NCI-H187 (cell line): ENCODE measurements around the gene SLC45A1.
"Not testable (repeated sequence)": the region's sequence is repeated elsewhere in the genome, so short reads cannot be mapped to it uniquely, and the experiment has no call there.

ENCODE experiments used
- DNase-seq, 2 experiments: peaks; one replicate each; lab custom pipeline; 2025; lab: John Stamatoyannopoulos, UW

SLC45A1 gene

GRCh38 chr1:8367571-8368194 lies 49.8 kb downstream of the SLC45A1 start:
- DNase-seq = no peak

DNA sequence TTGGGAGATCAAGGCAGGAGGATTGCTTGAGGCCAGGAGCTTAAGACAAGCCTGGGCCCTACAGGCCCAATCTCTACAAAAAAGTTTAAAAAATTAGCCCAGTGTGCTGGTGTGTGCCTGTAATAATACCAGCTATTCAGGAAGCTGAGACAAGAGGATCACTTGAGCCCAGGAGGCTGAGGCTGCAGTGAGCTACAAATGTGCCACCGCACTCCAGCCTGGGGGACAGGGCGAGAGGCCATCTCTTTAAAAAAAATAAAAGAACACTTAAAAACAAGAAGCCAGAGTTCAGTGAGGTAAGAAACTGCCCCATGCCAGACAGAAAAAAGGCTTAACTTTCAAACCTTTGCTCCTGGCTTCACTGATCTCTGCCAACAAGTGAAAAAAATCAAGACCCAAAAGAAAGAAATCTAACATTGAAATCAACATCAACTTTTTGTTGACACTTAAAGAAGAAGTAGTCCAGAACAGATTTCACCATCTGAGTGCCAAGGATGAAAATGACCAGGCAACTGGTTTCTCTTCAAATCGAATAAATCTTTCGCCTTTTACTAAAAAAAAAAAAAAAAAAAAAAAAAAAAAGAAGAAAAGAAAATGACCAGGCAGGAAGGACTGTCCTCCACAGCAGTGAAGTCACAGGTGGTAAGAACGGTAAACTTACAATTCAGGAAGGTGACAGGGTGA lies 51.2 kb downstream of the SLC45A1 start:
- no peak for DNase-seq

DNA sequence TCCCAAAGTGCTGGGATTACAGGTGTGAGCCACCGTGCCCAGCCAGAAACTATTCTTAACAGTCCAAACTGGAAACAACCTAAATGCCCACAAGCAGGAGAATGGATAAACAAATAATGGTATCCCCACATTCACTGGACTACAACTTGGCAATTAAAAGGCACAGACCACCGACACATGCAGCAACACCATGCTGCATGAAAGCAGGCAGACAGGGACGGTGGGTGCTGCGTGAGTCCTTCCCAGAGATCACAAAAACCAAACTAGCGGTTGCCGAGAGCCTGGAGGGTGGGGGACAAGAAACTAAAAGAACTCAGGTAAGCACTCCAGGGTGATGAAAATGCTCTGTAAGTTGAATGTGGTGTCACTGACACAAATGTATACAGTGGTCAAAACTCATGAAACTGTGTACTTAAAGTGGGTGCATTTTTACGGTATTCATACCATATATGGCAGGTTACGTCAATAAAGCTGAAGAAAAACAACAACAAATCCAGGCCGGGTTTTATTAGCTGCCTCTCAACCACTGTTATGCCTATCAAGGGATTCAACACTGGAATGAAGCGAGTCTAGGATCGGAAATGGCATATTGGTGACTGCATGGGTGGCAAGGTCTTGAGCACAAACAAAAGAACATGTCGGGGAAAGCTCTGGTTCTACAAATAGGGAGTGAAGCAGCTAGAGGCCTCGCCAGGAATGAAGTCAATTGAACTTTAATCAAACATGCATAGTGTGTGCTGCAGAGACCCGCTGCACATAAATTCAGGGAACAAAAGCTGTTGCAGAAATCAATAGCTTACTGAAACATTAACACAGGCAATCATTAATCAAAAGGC lies 52.4 kb downstream of the SLC45A1 start:
- DNase-seq = peak in 1 of 2 experiments; percentile 14

DNA sequence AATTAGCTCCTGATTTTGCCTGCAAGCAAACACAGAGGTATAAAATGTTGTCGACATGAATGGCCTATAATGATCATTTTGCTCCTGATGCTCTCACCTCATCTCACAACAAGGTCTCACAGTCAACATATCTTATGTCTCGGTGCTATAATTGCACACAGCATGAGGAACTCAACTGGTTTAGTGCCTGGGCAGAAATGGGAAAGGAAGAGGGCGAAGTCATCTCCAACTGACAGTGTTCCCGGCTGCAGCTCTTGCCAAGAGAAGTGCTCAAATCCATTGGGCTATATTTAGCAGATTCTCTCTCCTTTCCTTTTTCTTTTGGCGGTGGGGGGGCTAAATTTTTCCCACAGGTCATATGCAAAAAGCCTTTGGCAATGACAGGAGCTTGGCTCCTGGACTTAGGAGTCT lies 53.0 kb downstream of the SLC45A1 start:
- no peak for DNase-seq

- DNase-seq = no peak
Measured at GRCh38 chr1:8371372-8371991, 53.6 kb downstream of the SLC45A1 start.

GRCh38 chr1:8373125-8373524 lies 55.2 kb downstream of the SLC45A1 start:
- DNase-seq = no peak

DNA sequence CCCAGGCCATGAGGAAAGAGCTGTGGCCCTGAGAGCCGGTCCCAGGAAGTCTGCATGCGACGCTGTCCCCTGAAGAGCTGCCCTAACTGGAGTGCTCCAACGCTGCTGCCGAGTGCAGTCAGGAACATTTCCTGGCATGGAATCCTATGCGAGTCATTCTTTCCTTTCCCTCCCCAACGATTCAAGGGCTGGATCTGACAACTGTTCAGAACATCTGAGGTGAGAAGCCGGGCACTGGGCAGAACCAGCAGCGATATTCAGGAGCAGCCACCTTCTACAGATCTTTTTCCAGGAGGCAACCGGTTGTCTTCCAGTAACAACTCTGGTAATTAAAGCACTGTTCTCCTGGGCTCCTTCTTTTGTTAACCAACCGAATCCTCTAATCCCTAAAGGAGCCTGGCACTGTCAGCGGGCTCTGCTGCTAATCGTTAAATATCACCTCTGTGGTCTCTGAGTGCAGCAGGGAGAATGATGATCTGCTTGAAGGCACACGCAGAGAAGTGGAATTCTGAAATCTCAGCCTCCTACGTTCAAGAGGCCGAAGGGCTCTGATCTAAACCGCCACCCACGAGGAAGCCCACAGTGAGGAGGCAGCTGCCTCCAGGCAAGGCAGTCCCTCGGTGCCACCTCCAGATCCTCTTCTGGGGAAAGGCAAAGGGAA lies 55.8 kb downstream of the SLC45A1 start:
- DNase-seq = peak; percentile 69 to 87

DNA sequence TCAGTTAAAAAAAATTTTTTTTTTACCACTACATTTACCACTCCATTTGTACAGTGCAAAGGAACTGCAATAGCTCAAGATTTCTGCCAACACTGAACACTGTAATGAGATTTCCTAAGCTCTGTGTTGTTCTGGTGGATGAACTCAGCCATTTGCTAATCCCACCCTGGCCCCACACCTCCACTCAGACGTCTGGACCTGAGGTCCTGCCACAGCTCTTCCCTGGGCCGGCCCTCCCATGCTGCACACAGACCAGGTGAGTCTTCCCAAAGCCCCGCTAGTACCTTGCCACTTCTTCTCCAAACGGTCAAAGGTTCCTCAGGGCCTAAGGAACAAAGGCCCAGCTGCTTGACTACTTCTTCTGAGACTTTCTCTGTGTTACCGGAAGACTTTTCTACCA lies 56.4 kb downstream of the SLC45A1 start:
- DNase-seq = no peak

GRCh38 chr1:8374812-8375211 lies 56.9 kb downstream of the SLC45A1 start:
- no peak for DNase-seq

- no peak for DNase-seq
Measured at GRCh38 chr1:8376358-8376840, 58.5 kb downstream of the SLC45A1 start.

DNA sequence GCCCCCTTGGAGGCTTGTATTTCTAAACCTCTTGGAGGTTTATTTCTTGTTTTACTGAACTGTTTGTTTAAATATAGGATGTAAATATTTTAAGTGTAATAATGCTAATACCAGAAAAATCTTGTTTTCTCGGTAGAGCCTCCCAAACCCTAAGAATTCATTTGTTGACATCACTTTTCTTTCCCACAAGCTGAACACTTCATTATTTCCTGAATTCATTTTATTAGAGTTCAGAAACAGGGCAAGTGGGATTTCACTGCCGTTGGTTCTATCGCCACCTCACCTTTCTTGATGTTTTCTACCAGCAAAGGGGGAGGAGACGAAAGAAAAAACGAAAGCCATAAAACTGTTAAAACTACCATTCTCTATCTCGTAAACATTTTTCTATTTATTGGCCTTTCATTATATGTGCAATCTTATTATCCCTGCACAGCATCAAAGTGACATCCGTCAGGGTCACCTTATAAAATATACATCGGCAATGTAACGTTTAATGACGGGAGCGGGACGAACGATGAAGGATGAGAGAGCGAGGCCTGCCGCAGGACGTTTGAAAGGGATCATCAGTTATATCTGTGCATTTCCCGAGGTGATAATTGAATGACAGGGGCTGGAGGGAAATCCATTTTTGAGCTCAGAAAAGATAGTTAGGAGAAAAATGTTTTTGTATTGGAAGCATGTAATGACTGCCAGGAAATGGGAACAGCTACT lies 59.5 kb downstream of the SLC45A1 start:
- DNase-seq = no peak

GRCh38 chr1:8378178-8378577 lies 60.3 kb downstream of the SLC45A1 start:
- no peak for DNase-seq

GRCh38 chr1:8378981-8379470 lies 61.1 kb downstream of the SLC45A1 start:
- DNase-seq = no peak

DNA sequence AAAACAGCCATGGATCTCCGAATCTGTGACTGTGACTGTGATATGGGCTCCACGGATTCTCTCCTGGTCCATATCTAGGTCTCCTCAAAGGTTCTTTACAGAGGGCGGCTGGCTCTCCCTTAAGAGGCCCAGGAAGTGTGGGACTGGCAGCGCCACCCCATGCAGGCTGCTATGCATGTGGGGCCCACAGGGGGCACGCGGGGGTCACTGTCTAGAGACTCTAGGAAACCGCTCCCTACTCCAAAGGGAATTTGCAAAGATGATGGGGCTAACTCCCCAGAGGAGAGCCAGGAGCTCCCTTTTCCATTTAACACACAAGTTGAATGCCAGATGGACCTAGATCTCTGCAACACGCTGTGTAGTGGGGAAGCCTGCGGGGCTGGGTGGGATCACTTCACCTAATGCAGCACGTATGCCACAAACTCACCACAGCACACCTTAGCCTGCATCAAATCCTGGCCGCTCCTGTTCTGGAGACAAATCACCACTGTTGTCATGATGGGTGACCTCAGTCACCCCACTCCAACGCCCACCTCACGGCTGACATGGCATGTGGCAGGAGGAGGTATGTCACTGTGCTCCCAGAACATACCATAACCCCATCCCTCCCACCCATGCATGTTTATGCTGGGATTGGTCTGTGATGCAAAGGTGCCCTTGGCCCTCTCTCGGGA lies 61.7 kb downstream of the SLC45A1 start:
- no peak for DNase-seq

GRCh38 chr1:8380310-8380709 lies 62.4 kb downstream of the SLC45A1 start:
- DNase-seq = not testable (repeated sequence)

DNA sequence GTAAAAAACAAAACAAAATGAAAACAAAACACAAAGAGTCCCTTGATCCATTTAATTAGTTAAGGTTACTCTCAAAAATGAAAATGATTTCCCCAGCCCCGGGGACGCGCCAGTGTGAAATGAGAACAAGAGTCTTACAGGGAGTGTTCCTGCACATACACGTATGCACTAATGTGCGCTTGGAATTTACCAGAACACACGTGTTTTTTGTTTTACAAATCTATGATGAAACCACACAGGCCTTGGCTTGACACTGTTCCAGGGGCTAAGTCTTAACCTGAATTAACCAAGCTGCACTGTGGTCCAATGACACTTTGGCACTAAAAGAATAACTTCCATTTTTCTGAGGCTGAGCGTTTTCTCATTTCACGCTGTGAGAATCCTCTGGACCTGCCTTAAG lies 63.7 kb downstream of the SLC45A1 start:
- DNase-seq = no peak

DNA sequence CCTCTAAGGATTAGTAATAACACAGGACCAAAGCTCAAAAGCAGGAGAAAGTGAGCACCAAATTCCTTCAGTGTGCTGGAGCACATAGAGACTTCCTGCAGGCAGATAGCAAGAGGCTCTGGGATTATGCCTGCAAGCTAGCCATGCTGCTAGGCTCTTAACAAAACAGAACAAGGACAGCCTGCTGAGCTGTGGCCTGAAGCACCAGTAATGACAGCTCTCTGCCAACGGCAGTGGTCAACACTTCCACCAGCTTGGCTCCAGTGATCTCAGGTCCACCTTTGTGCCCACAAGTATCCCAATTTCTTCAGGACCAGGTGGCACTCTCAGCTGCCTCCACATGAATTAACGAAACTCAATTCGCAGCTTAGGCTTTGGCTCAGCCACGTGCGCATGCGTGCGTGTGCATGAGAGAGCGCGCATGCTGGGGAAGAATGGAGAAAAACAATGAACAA lies 64.2 kb downstream of the SLC45A1 start:
- no peak for DNase-seq

DNA sequence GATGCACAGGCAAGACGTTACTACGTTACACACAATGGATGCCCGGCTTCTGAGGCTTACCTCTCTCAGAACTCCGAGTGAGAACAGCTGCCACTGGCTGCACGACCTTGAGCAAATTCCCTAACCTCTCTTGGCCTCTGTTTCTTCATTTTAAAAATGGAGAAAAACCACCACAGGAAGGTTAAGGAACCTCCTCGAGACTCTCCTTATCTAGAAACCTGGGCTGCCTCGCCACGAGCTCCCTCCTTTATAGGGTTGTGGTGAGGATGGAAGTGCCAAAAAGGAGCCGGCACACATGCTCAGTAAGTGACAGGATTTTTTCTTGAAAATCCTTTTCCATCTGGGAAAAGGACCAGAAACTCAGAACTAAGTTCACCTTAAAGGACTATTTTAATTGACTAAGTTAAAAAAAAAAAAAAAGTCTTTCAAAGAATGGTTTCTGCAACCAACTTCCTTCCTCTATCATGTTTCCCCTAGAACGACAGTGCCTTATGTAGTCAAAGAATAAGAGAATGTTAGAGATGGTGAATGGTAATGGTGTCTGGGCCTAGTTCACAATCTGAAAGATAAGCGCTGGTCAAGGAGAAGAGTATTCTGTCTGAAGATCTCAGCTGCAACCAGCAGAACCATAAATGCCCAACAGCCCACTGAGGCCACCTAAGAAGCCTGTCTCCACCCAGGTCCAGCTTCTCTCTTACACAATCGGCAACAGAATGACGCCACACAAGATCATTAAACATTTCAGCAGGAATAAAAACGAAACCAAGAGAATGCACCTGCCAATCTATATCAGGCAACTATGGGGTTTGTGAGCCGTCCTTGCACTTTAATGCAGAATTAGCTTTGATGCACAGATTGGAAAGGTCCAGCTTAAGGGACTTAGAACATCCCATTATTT lies 64.9 kb downstream of the SLC45A1 start:
- no peak for DNase-seq

- DNase-seq = no peak
Measured at GRCh38 chr1:8384088-8384487, 66.2 kb downstream of the SLC45A1 start.
